GM12864 (cell line): Measurements from ENCODE around the gene SMAD4.

Experiments used
- DNase-seq: peaks from one replicate; pipeline ENCODE4 v3.0.0-alpha.2; 2011; ENCODE audit warnings: low read depth
- H3K4me3 ChIP-seq: 2 replicates; pipeline ENCODE4 v1.5.1; 2011; ENCODE audit warnings: mild to moderate bottlenecking, low read depth, low read length, control low read depth
- CTCF ChIP-seq: IDR thresholded peaks from 2 replicates; pipeline ENCODE4 v1.5.1; 2011; ENCODE audit warnings: low read depth, mild to moderate bottlenecking, moderate library complexity, low read length, control low read depth, inconsistent platforms; ENCODE audit errors: missing control alignments

SMAD4 gene

GRCh38 chr18:51021226-51021965, 8.6 kb upstream of the SMAD4 start:
- no peak for TF ChIP-seq CTCF
- DNase-seq: no peak

GRCh38 chr18:51025512-51025911, 4.5 kb upstream of the SMAD4 start:
- H3K4me3 ChIP-seq: no peak overlapping the region
- TF ChIP-seq CTCF: no peak
- DNase-seq: no peak

More at GRCh38 chr18:51021226-51021965, 8.6 kb upstream of the SMAD4 start:
- H3K4me3 ChIP-seq: no peak overlapping the region

- peak; percentile 19 for DNase-seq
- TF ChIP-seq CTCF: no peak
- H3K4me3 ChIP-seq: no peak overlapping the region
These were observed 1.7 kb upstream of the SMAD4 start for GRCh38 chr18:51028201-51028805.

- no peak for TF ChIP-seq CTCF
- peak overlapping the region; percentile 69 for H3K4me3 ChIP-seq
- no peak for DNase-seq
These were observed 677 bp upstream of the SMAD4 start for GRCh38 chr18:51029378-51029693.

- DNase-seq: no peak
- peak overlapping the region; percentile 69 for H3K4me3 ChIP-seq
- no peak for TF ChIP-seq CTCF
These were observed 685 bp downstream of the SMAD4 start for GRCh38 chr18:51030537-51031258.

- no peak for DNase-seq
- no peak overlapping the region for H3K4me3 ChIP-seq
- no peak for TF ChIP-seq CTCF
These were observed 2.2 kb downstream of the SMAD4 start for GRCh38 chr18:51032193-51032592.
